Measurements from ENCODE around the gene ATP5F1D.

The ATP5F1D gene

GRCh38 chr19:1211494-1212234 lies 29.9 kb upstream of the ATP5F1D start:
- DNase-seq (ENCODE audit: low read depth in 1 of 2, low spot score in 1 of 2), result no peak
- no peak for TF ChIP-seq POLR2AphosphoS5 (IDR thresholded peaks at IDR 0.05; ENCODE audit: low read depth)
- H3K27ac ChIP-seq (replicated peaks), result no peak overlapping the region

GRCh38 chr19:1213391-1214286 lies 27.9 kb upstream of the ATP5F1D start:
- DNase-seq (ENCODE audit: low read depth in 1 of 2, low spot score in 1 of 2), result peak; percentile 75 to 83
- peak overlapping the region; percentile 48 for H3K27ac ChIP-seq (replicated peaks)
- TF ChIP-seq SPI1 (IDR thresholded peaks at IDR 0.05; ENCODE audit: borderline replicate concordance, low read depth) (peak; percentile 57; the same call in 1 of the 2 replicates), CTCF (IDR thresholded peaks at IDR 0.05; ENCODE audit: insufficient read depth, low read length) (no peak), REST (IDR thresholded peaks at IDR 0.05; ENCODE audit: insufficient replicate concordance, low read depth) (no peak), POLR2AphosphoS5 (IDR thresholded peaks at IDR 0.05; ENCODE audit: low read depth) (0 out of 2 replicates have a peak, but pooled peaks have one; percentile 25), GABPA (IDR thresholded peaks at IDR 0.05; ENCODE audit: low read depth) (no peak)
- H3K27me3 ChIP-seq (ENCODE audit: insufficient read depth, poor library complexity, severe bottlenecking), result no peaks in the 10 kb centered on the region
- no peak overlapping the region for H3K4me3 ChIP-seq (replicated peaks; ENCODE audit: insufficient read depth, low read length)

More at GRCh38 chr19:1211494-1212234, 29.9 kb upstream of the ATP5F1D start:
- Histone ChIP-seq H3K4me3 (replicated peaks; ENCODE audit: insufficient read depth, low read length) (no peak overlapping the region), H3K27me3 (ENCODE audit: insufficient read depth, poor library complexity, severe bottlenecking) (no peaks in the 10 kb centered on the region)

- Histone ChIP-seq H3K4me3 (replicated peaks; ENCODE audit: insufficient read depth, low read length) (no peak overlapping the region), H3K27ac (replicated peaks) (peak overlapping the region; percentile 48), H3K27me3 (ENCODE audit: insufficient read depth, poor library complexity, severe bottlenecking) (no peaks in the 10 kb centered on the region)
- TF ChIP-seq REST (IDR thresholded peaks at IDR 0.05; ENCODE audit: insufficient replicate concordance, low read depth), result no peak
- no peak for TF ChIP-seq GABPA (IDR thresholded peaks at IDR 0.05; ENCODE audit: low read depth)
- no peak for TF ChIP-seq CTCF (IDR thresholded peaks at IDR 0.05; ENCODE audit: insufficient read depth, low read length)
- no peak for TF ChIP-seq POLR2AphosphoS5 (IDR thresholded peaks at IDR 0.05; ENCODE audit: low read depth)
- TF ChIP-seq SPI1 (IDR thresholded peaks at IDR 0.05; ENCODE audit: borderline replicate concordance, low read depth), result no peak
- DNase-seq (ENCODE audit: low read depth in 1 of 2, low spot score in 1 of 2), result no peak
Measured at GRCh38 chr19:1214299-1214861, 27.2 kb upstream of the ATP5F1D start.

Data from HL-60 (cell line).